Sigmoid colon (tissue), 7 donors: ENCODE results near the gene ARHGAP18. TPM values are rescaled to one million over a fixed set of nuclear protein-coding genes. Genes with fewer than 3 reads are reported as not detected.

Experiments used
- DNase-seq: peaks from one replicate; pipeline ENCODE4 v3.0.0-alpha.2; 2019
- H3K27ac ChIP-seq, 4 donors: fragments of 200-600 bp; sonication (generic); one replicate each; pipeline ENCODE4 v1.5.1; 2016 to 2019; ENCODE audit warnings: mild to moderate bottlenecking in 1 of 4
- H3K27me3 ChIP-seq, 3 donors: fragments of 200-600 bp; sonication (generic); one replicate each; pipeline ENCODE4 v1.5.1; 2019; ENCODE audit warnings: mild to moderate bottlenecking in 1 of 3
- H3K36me3 ChIP-seq, 4 donors: fragments of 200-600 bp; sonication (generic); one replicate each; pipeline ENCODE4 v1.5.1; 2016 to 2019
- H3K4me1 ChIP-seq, 4 donors: fragments of 200-600 bp; sonication (generic); one replicate each; pipeline ENCODE4 v1.5.1; 2017 to 2019
- H3K4me3 ChIP-seq, 4 donors: fragments of 200-600 bp; sonication (generic); one replicate each; pipeline ENCODE4 v1.5.1; 2017 to 2019; ENCODE audit warnings: mild to moderate bottlenecking in 2 of 4, moderate library complexity in 1 of 4
- H3K9me3 ChIP-seq, 4 donors: fragments of 200-600 bp in 3 of 4; sonication (generic) in 3 of 4; one replicate each; pipeline versions ENCODE4 v1.5.1 to v1.6.1; 2013 to 2019
- CTCF ChIP-seq, 4 experiments: fragments of 450-650 bp in 3 of 4; fragments of 200-600 bp in 1 of 4; IDR thresholded peaks; one replicate each; pipeline ENCODE4 v1.5.1; 2016 to 2019; ENCODE audit warnings: antibody characterized with exemption in 4 of 4, mild to moderate bottlenecking in 3 of 4, moderate library complexity in 2 of 4
- EP300 ChIP-seq, 4 donors: sonication (generic); formaldehyde crosslinking; IDR thresholded peaks; one replicate each; pipeline ENCODE4 v1.6.1; 2017; ENCODE audit warnings: antibody characterized with exemption in 4 of 4
- POLR2A ChIP-seq, 2 donors: fragments of 450-650 bp; IDR thresholded peaks; one replicate each; pipeline ENCODE4 v1.6.1; 2016; ENCODE audit warnings: antibody characterized with exemption in 2 of 2, mild to moderate bottlenecking in 2 of 2, moderate library complexity in 2 of 2
- POLR2AphosphoS5 ChIP-seq, 4 donors: sonication (generic); formaldehyde crosslinking; IDR thresholded peaks; one replicate each; pipeline ENCODE4 v1.6.1; 2017; ENCODE audit warnings: antibody characterized with exemption in 4 of 4
- WGBS, 2 donors: extraction: QIAGEN DNeasy Blood & Tissue Kit; methylation state at CpG; one replicate each; pipeline ENCODE4 v1.1.7; 2013; 5-methylcytosine and 5-hydroxymethylcytosine counted together
- intact Hi-C: fragments of 100-400 bp; cut with DNase I; formaldehyde crosslinking; loops from one replicate; pipeline ENCODE4 v1.15.1; 2023
- polyA plus RNA-seq, 3 donors: library from polyadenylated mRNA; stranded (reverse); fragments of 200-250 nt; gene quantifications; one replicate each; pipeline ENCODE4 v1.2.3, GENCODE V29; 2013
- total RNA-seq, 4 donors: library from RNA; depleted of rRNA; stranded (reverse); fragments of >200 nt; gene quantifications; one replicate each; pipeline ENCODE4 v1.1.0, GENCODE V29; 2016
- donor health status: healthy with polysubstance abuse.
- donor health status: Bipolar disorder and iron deficiency.
- donor health status: healthy.

Gene ARHGAP18
- total and polyA plus RNA-seq, 7 donors, result 9.2 to 16.9 (median 10.7) TPM

- H3K9me3 ChIP-seq, result no peaks in the 10 kb centered on the region
- no peak for DNase-seq
- peak overlapping the region in 3 of 4 donors; percentile 20 to 59 (median 36) for H3K27ac ChIP-seq
- H3K4me3 ChIP-seq, result no peak overlapping the region
- H3K36me3 ChIP-seq, result no peaks in the 10 kb centered on the region
- TF ChIP-seq CTCF (IDR thresholded peaks at IDR 0.05) (no peak), POLR2AphosphoS5 (IDR thresholded peaks at IDR 0.05) (no peak), EP300 (IDR thresholded peaks at IDR 0.05) (no peak), POLR2A (IDR thresholded peaks at IDR 0.05) (no peak)
- WGBS, 2 donors, result 37 to 64% methylated on average over 6 of the region's 6 CpGs
- intact Hi-C loops, result no loop called here
- H3K4me1 ChIP-seq, result peaks cover 0 to 13% (median 5%) of the 10 kb centered on the region in 4 donors
- no peaks in the 10 kb centered on the region for H3K27me3 ChIP-seq
Observed at GRCh38 chr6:129645106-129645829, 64.7 kb downstream of the ARHGAP18 start.

GRCh38 chr6:129644567-129645015 lies 65.4 kb downstream of the ARHGAP18 start:
- peak overlapping the region in 2 of 4 donors; percentile 37 to 59 for H3K27ac ChIP-seq
- DNase-seq, result no peak
- 29 to 72% methylated on average over 1 of the region's 1 CpG for WGBS, 2 donors

DNA sequence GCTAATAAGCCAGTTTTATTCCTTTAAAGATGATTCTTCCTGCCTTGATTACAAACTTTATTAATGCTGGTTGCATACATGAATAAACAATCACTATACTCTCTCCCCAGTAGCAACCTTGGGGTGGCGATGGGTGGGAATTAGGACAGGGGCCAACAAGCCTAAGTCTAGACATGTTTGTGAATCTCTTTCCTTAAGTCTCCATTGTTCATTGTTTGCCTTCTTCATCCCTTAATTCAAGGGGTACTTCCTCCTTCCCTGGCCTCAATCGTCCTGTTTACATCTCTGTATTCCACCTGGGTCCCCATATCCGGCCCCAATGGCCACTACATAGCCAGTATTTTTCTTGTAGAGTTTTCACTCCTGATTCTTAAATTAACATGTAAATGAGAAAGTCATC lies 66.0 kb downstream of the ARHGAP18 start:
- Histone ChIP-seq H3K4me1 (peaks cover 0 to 13% (median 5%) of the 10 kb centered on the region in 4 donors), H3K9me3 (no peaks in the 10 kb centered on the region), H3K27me3 (no peaks in the 10 kb centered on the region), H3K27ac (peak overlapping the region in 1 of 4 donors; percentile 37), H3K4me3 (no peak overlapping the region), H3K36me3 (no peaks in the 10 kb centered on the region)
- DNase-seq, result no peak
- TF ChIP-seq CTCF (IDR thresholded peaks at IDR 0.05) (no peak), POLR2AphosphoS5 (IDR thresholded peaks at IDR 0.05) (no peak), EP300 (IDR thresholded peaks at IDR 0.05) (no peak), POLR2A (IDR thresholded peaks at IDR 0.05) (no peak)
- intact Hi-C loops, result no loop called here
- WGBS, 2 donors, result 65 to 76% methylated on average over 3 of the region's 3 CpGs

More at GRCh38 chr6:129644567-129645015, 65.4 kb downstream of the ARHGAP18 start:
- TF ChIP-seq POLR2A (IDR thresholded peaks at IDR 0.05) (no peak), CTCF (IDR thresholded peaks at IDR 0.05) (no peak), POLR2AphosphoS5 (IDR thresholded peaks at IDR 0.05) (no peak), EP300 (IDR thresholded peaks at IDR 0.05) (no peak)
- Histone ChIP-seq H3K4me1 (peaks cover 0 to 13% (median 5%) of the 10 kb centered on the region in 4 donors), H3K36me3 (no peaks in the 10 kb centered on the region), H3K4me3 (no peak overlapping the region), H3K9me3 (no peaks in the 10 kb centered on the region), H3K27me3 (no peaks in the 10 kb centered on the region)
- intact Hi-C loops, result no loop called here

DNA sequence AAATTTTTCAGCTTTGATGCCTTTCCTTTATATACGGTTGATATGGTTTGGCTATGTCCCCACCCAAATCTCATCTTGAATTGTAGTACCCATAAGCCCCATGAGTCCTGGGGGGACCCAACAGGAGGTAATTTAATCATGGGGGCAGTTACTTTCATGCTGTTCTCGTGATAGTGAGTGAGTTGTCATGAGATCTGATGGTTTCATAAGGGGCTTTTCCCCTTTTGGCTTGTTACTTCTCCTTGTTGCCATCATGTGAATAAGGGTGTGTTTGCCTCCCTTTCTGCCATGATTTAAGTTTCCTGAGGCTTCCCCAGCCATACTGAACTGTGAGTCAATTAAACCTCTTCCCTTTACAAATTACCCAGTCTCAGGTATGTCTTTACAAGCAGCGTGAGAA lies 66.8 kb downstream of the ARHGAP18 start:
- no peak overlapping the region for H3K27ac ChIP-seq
- TF ChIP-seq CTCF (IDR thresholded peaks at IDR 0.05) (no peak), EP300 (IDR thresholded peaks at IDR 0.05) (no peak), POLR2AphosphoS5 (IDR thresholded peaks at IDR 0.05) (no peak), POLR2A (IDR thresholded peaks at IDR 0.05) (no peak)
- DNase-seq, result no peak
- 86 to 89% methylated on average over 3 of the region's 3 CpGs for WGBS, 2 donors
- H3K36me3 ChIP-seq, result no peaks in the 10 kb centered on the region
- peaks cover 0 to 13% (median 5%) of the 10 kb centered on the region in 4 donors for H3K4me1 ChIP-seq
- intact Hi-C loops, result no loop called here
- H3K9me3 ChIP-seq, result no peaks in the 10 kb centered on the region
- H3K27me3 ChIP-seq, result no peaks in the 10 kb centered on the region
- H3K4me3 ChIP-seq, result no peak overlapping the region
